Cardiac septum (tissue), 1 donor: ENCODE results near the gene PAPLN. TPM values are rescaled to one million over a fixed set of nuclear protein-coding genes. Genes with fewer than 3 reads are reported as not detected.

ENCODE experiments used
- DNase-seq: peaks from one replicate; pipeline ENCODE4 v3.0.0-alpha.2; 2020; ENCODE audit warnings: low spot score
- intact Hi-C: fragments of 100-400 bp; cut with DNase I; formaldehyde crosslinking; loops from one replicate; pipeline ENCODE4 v1.14.0; 2022
- total RNA-seq: library from RNA; stranded (reverse); fragmentation: NEBNext Ultra II Directional; extraction: Animal tissue kit (Norgen Biotek cat#: 25700); gene quantifications from one replicate; pipeline ENCODE4 v1.2.1, GENCODE V29; 2021
- donor health status: DM: no; HTN: no; CAD: no.

Gene PAPLN
- total RNA-seq, 1 donor from 2014 or later, result 1.3 TPM

GRCh38 chr14:73243748-73244147 lies 6.4 kb downstream of the PAPLN start:
- no peak for DNase-seq
- intact Hi-C loops, result no loop called here

DNA sequence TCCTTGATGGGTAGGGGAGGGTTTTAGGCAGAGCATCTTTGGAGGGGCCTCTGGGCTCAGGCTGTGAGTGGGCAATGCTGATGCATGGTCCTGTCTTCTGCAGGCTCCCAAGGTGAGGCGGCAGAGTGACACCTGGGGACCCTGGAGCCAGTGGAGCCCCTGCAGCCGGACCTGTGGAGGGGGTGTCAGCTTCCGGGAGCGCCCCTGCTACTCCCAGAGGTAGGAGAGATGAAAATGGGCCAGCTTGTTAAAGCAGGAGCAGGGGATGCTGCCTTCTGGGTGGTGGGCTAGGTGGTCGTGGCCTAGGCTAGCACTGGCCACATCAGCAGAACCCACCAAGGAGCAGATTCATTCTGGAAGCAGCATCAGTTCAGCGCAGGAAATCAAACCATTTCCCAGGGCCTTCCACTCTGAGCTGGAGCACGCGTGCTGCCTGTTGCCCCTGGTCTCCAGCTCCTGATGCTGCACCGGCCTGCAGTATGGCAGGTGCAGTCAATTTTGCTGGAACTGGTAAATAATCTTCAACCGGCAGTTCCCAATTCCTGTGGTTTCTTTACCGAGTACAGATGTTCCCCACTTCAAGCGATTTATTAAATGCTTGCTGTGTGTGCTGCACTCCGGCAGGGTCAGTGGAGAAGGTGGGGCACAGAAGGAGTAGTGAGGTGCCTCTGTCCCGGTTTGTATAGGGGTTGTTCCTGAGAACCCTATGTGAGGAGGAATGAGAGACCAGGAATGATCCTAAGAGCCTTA lies 7.4 kb downstream of the PAPLN start:
- DNase-seq, result no peak
- intact Hi-C loops, result no loop called here

DNA sequence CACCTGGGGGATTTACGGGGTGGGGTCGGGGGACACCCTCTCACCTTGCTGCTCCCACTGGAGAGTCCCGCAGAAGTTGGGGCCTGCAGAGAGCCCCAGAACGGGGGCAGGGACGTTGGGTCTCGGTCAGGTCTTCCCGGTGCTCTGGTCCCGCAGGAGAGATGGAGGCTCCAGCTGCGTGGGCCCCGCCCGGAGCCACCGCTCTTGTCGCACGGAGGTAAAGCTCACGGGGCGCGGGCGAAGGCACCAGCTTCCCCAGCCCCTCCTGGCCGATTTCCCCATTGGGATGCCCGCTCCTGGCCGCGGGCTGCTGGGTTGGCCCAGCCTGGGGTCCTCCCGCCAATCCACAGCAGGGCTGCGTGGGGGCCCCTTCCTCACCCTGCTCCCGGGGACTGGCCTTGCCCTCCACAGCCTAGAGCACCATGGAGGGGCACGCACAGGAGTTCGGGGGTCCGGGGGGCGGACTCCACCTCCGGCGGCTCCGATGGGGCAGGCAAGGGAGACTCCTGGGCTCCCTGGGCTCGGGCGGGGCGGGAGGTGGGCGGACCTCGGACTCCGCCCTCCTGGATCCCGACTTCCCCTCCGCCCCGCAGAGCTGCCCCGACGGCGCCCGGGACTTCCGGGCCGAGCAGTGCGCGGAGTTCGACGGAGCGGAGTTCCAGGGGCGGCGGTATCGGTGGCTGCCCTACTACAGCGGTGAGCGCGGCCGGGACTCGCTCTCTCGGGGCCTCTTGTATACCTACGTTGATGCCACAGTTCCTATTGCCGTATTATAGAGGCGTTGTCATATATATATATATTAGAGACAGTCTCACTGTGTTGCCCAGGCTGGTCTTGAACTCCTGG lies 8.4 kb downstream of the PAPLN start:
- intact Hi-C loops, result no loop called here
- DNase-seq, result peak; percentile 82

- no peak for DNase-seq
- intact Hi-C loops, result no loop called here
These were observed 9.3 kb downstream of the PAPLN start for GRCh38 chr14:73246387-73247150.

DNA sequence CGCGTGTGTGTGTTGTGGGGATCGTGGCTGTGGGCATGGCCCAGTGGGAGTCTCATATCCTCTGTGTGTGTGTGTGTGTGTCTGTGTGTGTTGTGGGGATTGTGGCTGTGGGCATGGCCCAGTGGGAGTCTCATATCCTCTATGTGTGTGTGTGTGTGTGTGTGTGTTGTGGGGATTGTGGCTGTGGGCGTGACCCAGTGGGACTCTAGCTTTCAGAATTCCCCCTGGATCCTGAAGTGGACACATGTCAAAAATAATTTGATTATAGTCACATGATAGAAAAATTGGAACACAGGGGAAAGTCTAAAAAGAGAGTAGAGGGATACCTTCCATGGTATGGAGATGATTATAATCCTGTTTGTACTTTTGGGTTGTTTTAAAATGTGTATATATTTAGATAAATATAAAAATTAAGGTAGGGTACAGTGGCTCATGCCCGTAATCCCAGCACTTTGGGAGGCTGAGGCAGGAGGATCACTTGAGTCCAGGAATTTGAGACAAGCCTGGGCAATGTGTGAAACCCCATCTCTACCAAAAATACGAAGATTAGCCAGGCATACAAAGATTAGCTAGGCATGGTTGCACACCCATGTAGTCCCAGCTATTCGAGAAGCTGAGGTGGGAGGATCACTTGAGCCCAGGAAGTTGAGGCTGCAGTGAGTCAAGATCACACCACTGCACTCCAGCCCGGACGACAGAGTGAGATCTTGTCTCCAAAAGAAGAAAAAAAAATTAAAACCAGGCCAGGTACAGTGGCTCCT lies 11.0 kb downstream of the PAPLN start:
- intact Hi-C loops, result no loop called here
- no peak for DNase-seq

GRCh38 chr14:73249108-73249507 lies 11.8 kb downstream of the PAPLN start:
- no peak for DNase-seq
- intact Hi-C loops, result no loop called here

GRCh38 chr14:73249564-73250316 lies 12.4 kb downstream of the PAPLN start:
- DNase-seq, result no peak
- intact Hi-C loops, result no loop called here

DNA sequence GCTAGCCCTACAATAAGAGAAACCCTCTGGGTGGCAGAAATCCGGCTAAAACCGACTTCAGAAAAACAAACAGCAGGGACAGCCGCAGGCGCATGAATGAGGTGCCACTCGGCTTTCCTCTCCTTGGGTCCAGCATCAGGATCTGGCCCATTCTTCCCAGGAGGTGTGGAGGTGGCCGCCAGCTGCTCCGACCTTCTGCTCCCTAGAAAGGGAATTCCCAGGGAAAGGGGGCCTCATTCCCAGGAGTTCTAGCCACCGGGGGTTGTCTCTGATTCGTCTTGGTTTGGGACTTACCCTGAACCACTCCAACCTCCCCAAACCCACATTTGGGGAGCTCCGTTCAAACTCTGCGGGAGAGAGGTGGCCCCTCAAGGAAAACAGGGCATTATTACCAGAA lies 13.0 kb downstream of the PAPLN start:
- intact Hi-C loops, result no loop called here
- no peak for DNase-seq

DNA sequence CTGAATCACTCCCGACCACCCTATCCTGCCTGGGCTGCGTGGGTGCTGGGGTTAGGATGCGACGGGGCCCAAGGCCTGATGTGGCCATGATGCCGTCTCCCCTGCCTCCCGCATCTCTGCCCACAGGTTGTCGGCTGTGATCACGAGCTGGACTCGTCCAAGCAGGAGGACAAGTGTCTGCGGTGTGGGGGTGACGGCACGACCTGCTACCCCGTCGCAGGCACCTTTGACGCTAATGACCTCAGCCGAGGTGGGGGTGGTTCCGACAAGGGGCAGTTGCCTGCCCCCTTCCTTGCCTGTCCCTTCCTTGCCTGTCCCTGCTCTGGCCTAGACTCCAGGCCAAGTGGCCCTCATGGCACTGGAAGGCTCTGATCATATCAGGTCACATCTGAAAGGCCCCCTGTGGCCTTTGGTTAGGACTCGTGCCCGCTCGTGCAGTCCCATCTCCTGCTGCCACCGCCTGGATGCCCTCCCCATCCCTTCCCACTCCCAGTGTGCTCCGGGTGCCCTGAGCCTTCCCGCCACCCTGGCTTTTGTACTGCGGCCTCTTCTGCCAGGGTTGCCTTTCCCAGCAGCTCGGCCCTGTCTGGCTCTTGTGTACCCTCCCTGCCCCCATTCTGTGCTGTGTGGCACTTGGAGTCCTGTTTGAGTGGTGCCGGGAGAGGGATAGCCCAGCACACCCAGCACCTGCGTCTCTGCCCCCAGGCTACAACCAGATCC lies 13.6 kb downstream of the PAPLN start:
- intact Hi-C loops, result no loop called here
- no peak for DNase-seq

DNA sequence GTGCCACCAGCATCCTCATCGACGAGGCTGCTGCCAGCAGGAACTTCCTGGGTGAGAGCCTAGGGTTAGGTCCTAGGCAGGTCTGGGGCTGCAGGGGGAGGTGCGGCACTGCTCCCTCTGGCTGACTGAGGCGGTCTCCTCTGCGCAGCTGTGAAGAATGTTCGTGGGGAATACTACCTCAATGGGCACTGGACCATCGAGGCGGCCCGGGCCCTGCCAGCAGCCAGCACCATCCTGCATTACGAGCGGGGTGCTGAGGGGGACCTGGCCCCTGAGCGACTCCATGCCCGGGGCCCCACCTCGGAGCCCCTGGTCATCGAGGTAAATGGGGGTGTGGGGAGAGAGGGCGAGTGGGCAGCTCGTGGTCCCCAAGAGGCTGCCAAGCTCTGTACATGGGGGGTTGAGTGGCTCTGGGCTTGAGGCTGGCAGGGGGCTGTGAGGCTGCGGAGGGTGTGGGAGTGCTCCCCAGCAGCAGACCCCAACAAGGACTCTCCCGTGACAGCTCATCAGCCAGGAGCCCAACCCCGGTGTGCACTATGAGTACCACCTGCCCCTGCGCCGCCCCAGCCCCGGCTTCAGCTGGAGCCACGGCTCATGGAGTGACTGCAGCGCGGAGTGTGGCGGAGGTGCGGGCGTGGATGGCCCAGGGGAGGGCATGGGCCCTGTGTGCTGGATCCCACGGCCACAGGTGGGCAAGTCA lies 14.4 kb downstream of the PAPLN start:
- intact Hi-C loops, result no loop called here
- no peak for DNase-seq

DNA sequence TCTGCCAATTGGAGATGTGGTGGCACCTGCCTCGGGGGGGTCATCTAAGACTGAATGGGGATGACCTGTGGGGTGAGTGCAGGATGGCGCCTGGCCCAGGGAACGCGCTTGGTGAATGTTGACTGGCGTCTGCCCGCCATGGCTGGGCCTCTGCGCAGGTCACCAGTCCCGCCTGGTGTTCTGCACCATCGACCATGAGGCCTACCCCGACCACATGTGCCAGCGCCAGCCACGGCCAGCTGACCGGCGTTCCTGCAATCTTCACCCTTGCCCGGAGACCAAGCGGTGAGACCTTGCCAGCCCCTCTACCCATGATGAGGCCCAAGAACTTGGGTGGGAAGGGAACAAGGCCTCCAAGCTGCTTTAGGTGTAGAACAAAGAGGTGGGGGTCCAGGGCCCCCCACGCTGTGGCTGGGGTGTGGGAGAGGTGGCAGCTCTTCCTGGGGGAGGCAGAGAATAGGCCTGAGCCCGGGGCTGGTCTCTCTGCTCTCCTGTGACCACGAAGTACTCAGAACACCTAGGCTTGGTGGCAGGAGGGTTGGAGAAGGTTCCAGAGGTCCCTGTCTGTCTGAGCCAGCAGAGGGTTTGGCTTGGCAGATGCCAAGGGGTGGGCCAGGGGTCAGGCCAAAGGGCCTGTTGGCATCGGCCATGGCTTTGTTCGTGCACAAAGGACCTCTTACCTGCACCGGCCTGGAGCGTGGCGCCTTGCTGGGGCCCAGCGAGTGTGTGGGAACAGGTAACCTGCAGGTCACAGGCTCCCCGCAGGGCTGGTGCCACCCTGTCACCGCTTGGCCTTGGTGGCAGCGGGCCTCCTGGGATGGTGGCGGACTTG lies 15.4 kb downstream of the PAPLN start:
- no peak for DNase-seq
- intact Hi-C loops, result no loop called here

- intact Hi-C loops, result no loop called here
- DNase-seq, result no peak
These were observed 16.0 kb downstream of the PAPLN start for GRCh38 chr14:73253323-73253610.

DNA sequence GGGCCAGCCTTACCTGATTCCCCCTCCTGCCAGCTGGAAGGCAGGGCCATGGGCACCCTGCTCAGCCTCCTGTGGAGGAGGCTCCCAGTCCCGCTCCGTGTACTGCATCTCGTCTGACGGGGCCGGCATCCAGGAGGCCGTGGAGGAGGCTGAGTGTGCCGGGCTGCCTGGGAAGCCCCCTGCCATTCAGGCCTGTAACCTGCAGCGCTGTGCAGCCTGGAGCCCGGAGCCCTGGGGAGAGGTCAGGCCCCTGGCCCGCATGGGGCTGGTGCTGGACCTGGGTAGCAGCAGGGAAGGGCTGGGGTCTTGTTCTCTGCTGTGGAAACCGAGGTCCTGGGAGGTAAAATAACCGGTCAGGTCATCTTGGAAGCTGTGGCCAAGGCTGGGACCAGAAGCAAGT lies 16.4 kb downstream of the PAPLN start:
- intact Hi-C loops, result no loop called here
- no peak for DNase-seq

DNA sequence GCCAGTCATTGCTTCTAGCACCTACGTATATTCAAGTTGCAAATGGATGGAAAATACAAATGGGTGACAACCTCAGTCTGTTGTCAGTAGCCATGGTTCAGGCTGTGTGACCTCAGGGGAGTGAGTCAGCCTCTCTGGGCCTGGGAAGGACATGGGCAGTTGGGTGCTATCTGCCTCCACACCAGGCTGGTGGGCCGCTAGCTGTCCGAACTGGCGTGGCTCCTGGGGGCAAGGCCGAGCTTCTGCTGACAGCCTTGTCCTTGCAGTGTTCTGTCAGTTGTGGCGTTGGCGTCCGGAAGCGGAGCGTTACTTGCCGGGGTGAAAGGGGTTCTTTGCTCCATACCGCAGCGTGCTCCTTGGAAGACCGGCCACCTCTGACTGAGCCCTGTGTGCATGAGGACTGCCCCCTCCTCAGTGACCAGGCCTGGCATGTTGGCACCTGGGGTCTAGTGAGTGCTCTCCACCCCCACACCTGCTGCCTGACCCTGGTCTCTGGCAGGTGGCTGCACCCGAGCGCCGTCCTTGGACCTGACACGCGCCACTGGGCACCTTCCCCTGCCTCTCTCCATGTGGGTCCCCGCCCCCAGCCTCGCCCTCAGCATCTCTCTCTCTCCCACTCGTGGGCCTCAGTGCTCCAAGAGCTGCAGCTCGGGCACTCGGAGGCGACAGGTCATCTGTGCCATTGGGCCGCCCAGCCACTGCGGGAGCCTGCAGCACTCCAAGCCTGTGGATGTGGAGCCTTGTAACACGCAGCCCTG lies 17.1 kb downstream of the PAPLN start:
- DNase-seq, result no peak
- intact Hi-C loops, result no loop called here

DNA sequence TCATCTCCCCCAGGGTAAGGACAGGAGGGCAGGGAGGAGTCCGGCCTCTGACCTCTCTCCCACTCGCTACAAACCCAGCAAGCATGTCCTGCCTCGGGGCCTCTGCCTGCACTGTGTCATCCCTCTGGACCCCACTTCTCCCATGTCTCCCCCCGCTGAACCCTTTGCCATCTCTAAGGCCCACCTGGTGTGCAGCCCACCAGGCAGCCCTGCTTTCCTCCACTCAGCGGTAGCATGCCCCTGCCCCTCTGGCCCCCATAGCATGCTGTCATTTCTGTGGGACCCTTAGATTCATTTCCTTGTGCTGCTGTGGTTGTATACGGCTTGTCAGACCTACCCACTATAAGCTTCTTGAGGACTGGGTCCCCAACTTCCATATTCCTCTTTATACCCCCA lies 17.7 kb downstream of the PAPLN start:
- intact Hi-C loops, result no loop called here
- no peak for DNase-seq

- intact Hi-C loops, result no loop called here
- DNase-seq, result no peak
These were observed 18.5 kb downstream of the PAPLN start for GRCh38 chr14:73255693-73256225.
